HS-27A (cell line): ENCODE results near the gene RBM11.

Experiments used
- DNase-seq: peaks from one replicate; pipeline ENCODE4 v3.0.0-alpha.2; 2012; ENCODE audit warnings: low read depth, missing footprints

RBM11 gene

DNA sequence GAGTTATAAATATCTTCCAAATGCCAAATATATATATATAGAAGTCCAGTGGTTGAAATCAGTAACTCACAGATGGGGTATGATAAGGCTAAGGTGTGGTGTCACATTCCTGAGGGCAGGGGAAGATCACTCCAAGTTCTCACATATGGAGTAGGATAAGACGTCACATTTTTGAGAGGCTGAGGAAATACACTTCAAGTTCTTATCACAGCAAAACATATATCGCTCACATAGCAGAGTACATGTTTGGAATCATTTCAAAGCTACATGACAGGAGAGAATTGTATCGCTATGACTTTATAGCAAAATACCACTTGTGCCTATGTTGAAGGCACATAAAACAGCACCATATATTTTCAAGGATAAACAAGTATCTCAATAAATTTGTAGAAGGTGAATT, 55.1 kb downstream of the RBM11 start:
- DNase-seq: no peak

- DNase-seq: no peak
Measured at GRCh38 chr21:14271641-14272040, 55.7 kb downstream of the RBM11 start.

- no peak for DNase-seq
Measured at GRCh38 chr21:14273736-14274538, 58.0 kb downstream of the RBM11 start.

GRCh38 chr21:14275702-14276205, 59.8 kb downstream of the RBM11 start:
- DNase-seq: no peak
